NCI-H1092 (cell line): ENCODE measurements around the gene CDCP1.
"Not testable (repeated sequence)": the region's sequence is repeated elsewhere in the genome, so short reads cannot be mapped to it uniquely, and the experiment has no call there.

Experiments used
- DNase-seq: peaks from one replicate; lab custom pipeline; 2025; lab: John Stamatoyannopoulos, UW

The CDCP1 gene

DNA sequence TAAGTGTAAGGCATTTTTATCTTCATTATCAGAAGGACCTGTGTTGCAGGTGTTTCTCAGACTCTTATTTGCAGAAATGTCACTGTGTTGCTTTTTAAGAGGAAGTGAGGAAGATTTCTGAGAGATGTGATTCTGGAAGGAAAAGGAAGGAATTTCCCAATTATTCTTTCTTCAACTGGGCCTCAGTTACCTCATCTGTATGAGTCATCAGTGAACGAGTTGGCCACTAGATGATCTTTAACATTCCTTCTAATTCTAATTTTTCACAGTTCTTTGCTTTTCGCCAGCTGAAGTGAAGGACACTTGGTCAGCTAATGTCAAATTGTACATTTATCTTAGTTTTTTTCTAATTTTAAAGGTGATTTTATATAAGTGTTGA is 91.2 kb downstream of the CDCP1 start:
- no peak for DNase-seq

DNA sequence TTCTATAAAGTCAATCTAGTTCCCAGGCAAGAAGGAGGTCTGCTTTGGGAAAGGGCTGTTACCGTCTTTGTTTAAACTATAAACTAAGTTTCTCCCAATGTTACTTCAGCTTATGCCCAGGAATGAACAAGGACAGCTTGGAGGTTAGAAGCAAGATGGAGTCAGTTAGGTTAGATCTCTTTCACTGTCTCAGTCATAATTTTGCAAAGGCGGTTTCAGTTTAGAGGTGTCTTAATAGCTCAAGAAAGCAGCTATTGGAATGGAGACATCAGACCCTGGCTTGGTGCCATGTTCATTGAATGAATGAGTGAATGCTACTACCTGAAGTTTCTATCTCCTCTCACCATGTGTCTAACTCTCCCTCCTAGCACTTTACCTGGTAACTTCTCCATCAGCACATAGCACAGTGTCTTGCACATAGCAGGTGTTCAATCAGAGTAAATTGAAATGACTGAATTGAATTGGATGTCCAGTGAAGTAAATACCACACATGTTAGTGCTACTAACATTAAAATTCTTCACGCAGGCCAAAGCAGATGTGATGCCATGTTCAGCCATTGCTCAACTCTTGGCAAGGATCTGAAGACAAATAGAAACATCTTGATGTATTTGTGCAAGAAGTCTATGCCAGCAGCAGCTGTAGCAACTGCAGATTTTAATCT is 91.9 kb downstream of the CDCP1 start:
- no peak for DNase-seq

DNA sequence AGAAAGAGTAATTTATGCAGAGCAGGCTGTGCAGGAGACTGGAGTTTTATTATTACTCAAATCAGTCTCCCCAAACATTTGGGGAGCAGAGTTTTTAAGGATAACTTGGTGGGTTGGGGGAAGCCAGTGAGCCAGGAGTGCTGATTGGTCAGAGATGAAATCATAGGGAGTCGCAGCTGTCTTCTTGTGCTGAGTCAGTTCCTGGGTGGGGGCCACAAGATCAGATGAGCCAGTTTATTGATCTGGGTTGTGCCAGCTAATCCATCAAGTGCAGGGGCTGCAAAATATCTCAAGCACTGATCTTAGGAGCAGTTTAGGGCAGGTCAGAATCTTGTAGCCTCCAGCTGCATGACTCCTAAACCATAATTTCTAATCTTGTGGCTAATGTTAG is 92.4 kb downstream of the CDCP1 start:
- DNase-seq: not testable (repeated sequence)

DNA sequence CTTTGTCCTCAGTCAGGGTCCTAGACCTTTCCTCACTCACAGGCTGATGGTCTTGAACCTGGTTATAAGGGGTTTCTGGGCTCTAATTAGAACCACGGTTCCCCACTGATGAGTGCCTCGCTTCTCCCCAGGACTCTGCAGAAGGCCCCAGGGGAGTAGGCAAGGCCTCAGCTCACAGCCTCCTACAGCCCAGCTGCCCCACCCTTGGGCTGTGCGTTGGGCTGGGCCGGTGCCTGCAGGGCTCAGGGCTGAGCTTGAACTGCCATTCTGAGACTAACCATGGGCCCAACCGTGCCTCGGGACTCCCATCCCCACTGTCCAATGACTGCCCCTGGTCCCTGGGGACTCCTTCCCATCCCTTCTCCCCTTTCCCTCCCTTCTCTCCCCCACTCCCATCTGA is 94.5 kb downstream of the CDCP1 start:
- DNase-seq: no peak

DNA sequence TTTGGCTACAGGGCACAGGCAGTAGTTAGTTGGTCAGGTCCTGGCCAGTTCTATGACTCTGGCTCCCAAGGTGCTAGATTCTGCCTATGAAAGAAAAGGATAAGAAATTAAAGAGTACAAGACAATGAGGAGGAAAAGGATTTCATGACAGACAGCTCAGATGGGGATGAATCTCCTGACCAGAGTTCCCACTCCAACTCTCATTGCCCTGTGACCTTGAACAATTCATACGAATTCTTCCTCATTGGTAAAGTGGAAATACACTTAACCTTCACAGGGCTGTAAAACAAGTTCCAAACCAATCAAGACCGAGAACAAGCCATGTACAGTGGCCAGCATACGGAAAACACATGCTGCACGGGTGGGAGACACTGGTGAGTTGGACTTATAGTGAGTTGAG is 96.4 kb downstream of the CDCP1 start:
- DNase-seq: no peak

DNA sequence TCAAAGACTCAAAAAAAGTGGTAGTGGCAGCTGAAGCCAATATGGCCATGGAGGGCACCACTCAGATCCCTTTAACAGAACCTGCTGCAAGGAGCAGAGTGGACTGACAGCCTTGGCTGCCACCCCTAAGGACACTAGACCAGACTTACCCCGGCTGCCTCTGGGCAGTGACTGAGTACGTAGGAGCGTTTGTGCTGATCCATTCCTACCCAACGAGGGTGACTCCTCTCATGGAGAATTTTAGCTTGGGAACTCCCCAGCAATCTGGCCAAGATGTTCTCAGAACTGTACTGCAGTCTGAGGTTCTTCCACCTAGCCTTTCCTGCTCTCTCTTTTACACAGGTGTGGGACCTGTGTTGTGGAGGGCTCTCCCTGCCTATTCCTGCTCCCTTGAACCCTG is 97.9 kb downstream of the CDCP1 start:
- no peak for DNase-seq

DNA sequence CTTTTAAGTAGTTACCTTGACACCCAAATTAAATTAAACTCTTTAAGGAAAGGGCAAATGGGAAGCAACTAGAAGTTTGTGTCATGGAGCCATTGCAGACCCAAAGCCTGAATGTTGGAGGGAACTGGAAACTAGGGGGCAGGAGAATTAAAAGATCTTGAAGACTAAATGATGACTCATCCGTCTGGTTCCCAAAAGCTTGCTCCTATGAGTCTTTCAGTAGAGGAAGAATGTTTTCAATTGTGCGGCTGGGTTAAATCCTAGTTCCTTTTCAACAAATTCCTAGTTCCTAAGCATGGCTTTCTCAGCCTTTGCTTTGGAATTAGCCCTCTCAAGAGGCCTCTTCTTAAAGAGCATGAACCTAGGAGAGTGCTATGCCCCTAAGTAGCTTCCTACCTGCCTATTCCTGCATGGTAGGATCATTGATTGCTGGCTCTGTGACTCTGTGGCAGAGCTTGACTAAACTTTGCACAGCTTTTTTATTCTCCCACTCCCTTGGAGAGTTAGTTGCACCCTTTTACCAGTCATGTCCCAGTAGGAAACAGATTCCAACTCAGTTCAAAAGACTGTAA is 102.4 kb downstream of the CDCP1 start:
- DNase-seq: no peak

DNA sequence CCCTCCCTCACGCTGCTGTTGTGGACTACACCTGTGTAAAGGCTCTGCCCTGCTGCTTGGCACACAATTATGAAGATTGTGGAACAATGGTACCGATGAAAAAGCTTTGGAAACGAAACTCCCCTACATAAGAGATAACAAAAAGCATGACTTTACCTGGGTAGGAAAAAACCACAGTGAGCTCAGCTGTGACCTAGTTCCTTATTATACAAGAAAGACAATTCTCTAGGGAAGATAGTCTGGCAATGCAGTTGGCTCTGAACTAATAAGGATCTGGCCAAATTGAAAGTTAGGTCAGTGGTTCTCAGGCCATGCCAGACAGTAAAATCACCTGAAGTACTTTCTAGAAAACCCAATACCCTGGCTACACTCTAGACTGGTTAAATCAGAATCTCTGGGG is 104.0 kb downstream of the CDCP1 start:
- no peak for DNase-seq

DNA sequence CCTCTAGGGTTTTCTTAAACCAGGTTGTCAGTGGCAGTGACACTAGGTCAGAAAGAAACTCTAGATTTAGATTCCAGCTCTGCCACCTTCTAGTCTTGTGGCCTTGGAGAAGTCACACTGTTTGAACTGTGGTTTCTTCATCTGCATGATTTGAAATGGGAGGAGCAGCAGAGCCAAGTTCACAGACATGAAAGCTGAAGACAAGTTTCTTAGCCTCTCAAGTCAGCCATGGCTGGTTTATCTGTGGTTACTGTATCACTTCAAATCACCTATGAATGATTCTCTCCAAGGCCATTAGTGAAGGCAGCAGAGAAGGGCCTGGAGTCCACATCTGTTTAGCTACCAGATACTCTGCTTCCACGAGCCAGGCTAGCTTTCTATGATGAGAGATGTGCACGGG is 104.5 kb downstream of the CDCP1 start:
- DNase-seq: no peak

DNA sequence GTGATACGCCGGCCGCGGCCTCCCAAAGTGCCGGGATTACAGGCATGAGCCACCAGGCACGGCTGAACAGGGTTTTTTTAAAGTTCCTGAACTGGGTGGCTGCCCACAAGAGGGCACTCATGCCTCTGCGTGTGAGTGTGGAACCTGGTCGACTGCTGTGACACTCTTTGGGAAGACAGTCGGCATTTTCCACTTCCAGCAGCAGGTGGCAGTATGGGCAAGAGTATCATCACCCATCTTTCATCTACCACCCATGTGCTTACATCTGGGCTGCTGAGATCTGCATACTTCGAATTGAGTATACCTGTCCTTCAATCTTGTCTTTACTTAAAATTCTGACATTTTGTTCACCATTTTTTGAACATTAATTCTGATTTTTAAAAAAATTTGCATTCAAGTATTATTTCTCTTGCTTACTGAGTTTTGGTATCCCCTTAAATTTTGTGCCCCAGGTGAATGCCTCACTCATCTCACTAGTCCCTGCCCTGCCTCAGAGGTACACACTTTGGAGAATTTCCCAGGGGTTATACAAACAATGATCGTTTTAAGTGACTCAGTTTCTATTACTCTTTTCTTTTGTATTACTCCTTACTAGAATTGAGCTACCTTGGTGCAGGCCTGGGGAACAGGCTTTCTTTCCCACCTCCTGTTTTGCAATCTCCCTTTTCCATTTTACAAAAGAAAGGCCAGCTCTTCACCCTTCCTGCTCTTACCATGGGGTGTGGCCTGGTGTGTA is 108.3 kb downstream of the CDCP1 start:
- DNase-seq: peak; percentile 83

DNA sequence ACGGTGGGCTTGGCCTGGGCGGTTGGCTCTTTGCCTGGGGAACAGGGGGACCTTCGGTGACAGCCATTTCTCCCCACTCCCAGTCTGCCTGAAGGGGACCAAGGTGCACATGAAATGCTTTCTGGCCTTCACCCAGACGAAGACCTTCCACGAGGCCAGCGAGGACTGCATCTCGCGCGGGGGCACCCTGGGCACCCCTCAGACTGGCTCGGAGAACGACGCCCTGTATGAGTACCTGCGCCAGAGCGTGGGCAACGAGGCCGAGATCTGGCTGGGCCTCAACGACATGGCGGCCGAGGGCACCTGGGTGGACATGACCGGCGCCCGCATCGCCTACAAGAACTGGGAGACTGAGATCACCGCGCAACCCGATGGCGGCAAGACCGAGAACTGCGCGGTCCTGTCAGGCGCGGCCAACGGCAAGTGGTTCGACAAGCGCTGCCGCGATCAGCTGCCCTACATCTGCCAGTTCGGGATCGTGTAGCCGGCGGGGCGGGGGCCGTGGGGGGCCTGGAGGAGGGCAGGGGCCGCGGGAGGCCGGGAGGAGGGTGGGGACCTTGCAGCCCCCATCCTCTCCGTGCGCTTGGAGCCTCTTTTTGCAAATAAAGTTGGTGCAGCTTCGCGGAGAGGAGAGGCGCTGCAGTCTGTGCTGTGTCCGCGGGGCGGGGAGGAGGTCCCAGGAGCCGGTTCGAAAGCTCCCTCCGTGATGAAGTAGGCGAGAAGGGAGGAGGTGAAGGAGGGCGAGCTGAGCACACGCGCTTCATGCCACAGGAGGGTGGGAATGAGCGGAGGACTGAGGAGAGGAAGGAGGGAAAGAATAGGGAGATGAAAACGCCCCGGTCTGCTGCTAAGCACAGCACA is 110.5 kb downstream of the CDCP1 start:
- DNase-seq: no peak

DNA sequence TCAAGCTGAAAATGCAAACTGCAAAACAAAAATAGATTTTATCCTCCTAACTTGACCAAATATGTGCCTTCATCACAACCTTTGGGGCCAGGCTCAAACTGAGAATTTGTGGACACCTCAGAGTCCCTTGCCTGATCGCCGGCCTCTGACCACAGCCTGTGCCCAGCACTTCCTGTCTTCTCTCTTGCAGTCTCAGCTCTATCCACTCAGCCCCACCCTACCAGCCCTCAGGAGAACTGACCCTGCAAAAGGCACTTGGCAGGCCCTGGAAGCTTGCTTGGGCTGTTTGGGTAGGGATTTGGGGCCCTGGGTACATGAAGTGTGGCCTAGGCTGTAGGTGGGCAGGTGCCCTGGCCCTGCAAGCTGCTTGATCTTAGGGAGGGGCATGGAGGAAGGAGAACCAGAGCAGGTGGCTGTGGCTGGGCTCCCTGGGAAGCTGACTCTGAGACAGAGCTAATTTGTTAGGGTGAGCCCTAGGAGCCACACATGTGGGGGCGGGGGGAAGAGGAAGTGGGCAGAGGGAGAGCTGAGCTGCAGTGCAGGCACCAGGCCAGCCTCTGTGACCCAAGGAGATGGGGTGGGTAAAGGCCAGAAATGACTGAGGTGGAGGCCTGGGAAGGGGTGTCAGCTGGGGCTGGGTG is 111.4 kb downstream of the CDCP1 start:
- no peak for DNase-seq

DNA sequence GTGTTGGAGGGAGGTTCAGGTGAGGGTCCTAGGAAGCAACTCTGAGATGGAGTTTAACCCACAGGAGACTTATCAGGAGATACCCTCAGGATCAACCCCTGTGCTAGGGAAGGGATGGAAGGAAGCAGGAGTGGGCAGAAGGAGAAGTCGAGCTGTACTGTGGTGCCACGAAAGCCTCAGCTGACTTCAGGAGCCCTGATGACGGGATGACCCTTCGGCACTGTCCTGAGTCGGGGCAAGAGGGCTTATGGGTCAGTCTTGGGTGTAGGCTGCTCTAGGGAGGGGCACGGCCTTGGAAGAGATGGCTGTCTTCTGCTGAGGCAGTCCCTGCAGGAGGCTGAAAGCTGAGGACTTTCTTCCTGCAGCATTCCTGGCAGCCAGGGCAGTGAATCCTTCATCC is 112.4 kb downstream of the CDCP1 start:
- DNase-seq: no peak
